HEK293 (cell line): Measurements from ENCODE around the gene CLDND1.

Experiments used
- CTCF ChIA-PET: fragments of 350-600 bp; formaldehyde crosslinking; extraction: SDS; loops from one replicate; lab custom pipeline; 2021; ENCODE audit warnings: antibody characterized with exemption; lab: Yijun Ruan, JAX
- POLR2A ChIA-PET: fragments of 300-600 bp; formaldehyde crosslinking; extraction: SDS; loops from one replicate; lab custom pipeline; 2020; ENCODE audit warnings: antibody characterized with exemption, inconsistent platforms; lab: Yijun Ruan, JAX
- H3K27ac ChIP-seq: fragments of 200-500 bp; sonication (Bioruptor generic); 2 replicates; pipeline ENCODE4 v1.5.1; 2014; ENCODE audit warnings: low read depth, low read length, control low read depth, inconsistent platforms; ENCODE audit errors: extremely low read depth
- H3K36me3 ChIP-seq, 2 experiments: fragments of 200-500 bp in 1 of 2; sonication (Bioruptor generic) in 1 of 2; 1 replicate in 1 of 2; 2 replicates in 1 of 2; pipeline ENCODE4 v1.5.1; 2014 to 2017; ENCODE audit warnings: inconsistent platforms in 2 of 2, low read length in 2 of 2; ENCODE audit not compliant: control insufficient read depth in 2 of 2, insufficient read depth in 1 of 2
- H3K4me1 ChIP-seq: fragments of 200-500 bp; sonication (Bioruptor generic); 2 replicates; pipeline ENCODE4 v1.5.1; 2014; ENCODE audit warnings: mild to moderate bottlenecking, low read length, inconsistent platforms; ENCODE audit not compliant: control insufficient read depth, insufficient read depth
- H3K4me3 ChIP-seq: 2 replicates; pipeline ENCODE4 v1.5.1; 2011; ENCODE audit warnings: low read depth, mild to moderate bottlenecking, control low read depth, low read length, moderate library complexity
- H3K9me3 ChIP-seq: fragments of 200-500 bp; sonication (Bioruptor generic); 2 replicates; pipeline ENCODE4 v1.5.1; 2014; ENCODE audit warnings: low read depth, low read length, inconsistent platforms; ENCODE audit not compliant: control insufficient read depth, insufficient read depth
- BCL11B ChIP-seq: fragments of 450-650 bp; formaldehyde crosslinking; IDR thresholded peaks from 2 replicates; pipeline ENCODE4 v1.5.1; 2016; ENCODE audit warnings: low read depth, missing biosample characterization, missing genetic modification characterization
- KLF1 ChIP-seq: fragments of 450-650 bp; formaldehyde crosslinking; IDR thresholded peaks from 2 replicates; pipeline ENCODE4 v1.5.1; 2016; ENCODE audit warnings: missing biosample characterization, missing genetic modification characterization
- KLF10 ChIP-seq: fragments of 450-650 bp; IDR thresholded peaks from 2 replicates; pipeline ENCODE4 v1.5.1; 2018; ENCODE audit warnings: missing biosample characterization, mild to moderate bottlenecking, missing genetic modification characterization
- KLF9 ChIP-seq: fragments of 450-650 bp; formaldehyde crosslinking; IDR thresholded peaks from 2 replicates; pipeline ENCODE4 v1.5.1; 2016; ENCODE audit warnings: missing biosample characterization, missing genetic modification characterization, low read depth
- MEIS1 ChIP-seq: sonication (generic); formaldehyde crosslinking; IDR thresholded peaks from 2 replicates; pipeline ENCODE4 v1.8.1; 2022; ENCODE audit warnings: missing genetic modification reagents, mild to moderate bottlenecking, borderline replicate concordance
- RBAK ChIP-seq: fragments of 450-650 bp; formaldehyde crosslinking; IDR thresholded peaks from 2 replicates; pipeline ENCODE4 v1.5.1; 2016; ENCODE audit warnings: missing biosample characterization, missing genetic modification characterization
- SETDB1 ChIP-seq: IDR thresholded peaks from one replicate; pipeline ENCODE4 v1.6.1; 2017; ENCODE audit warnings: mild to moderate bottlenecking, low read length, moderate library complexity, mixed read lengths; ENCODE audit not compliant: insufficient read length
- SP2 ChIP-seq: fragments of 450-650 bp; formaldehyde crosslinking; IDR thresholded peaks from 2 replicates; pipeline ENCODE4 v1.5.1; 2016; ENCODE audit warnings: missing biosample characterization, missing genetic modification characterization
- ZBTB1 ChIP-seq: fragments of 450-650 bp; formaldehyde crosslinking; IDR thresholded peaks from 2 replicates; pipeline ENCODE4 v1.5.1; 2016; ENCODE audit warnings: missing biosample characterization, missing genetic modification characterization
- ZNF140 ChIP-seq: fragments of 450-650 bp; formaldehyde crosslinking; IDR thresholded peaks from 2 replicates; pipeline ENCODE4 v1.5.1; 2016; ENCODE audit warnings: missing biosample characterization, missing genetic modification characterization
- ZNF155 ChIP-seq: fragments of 450-650 bp; formaldehyde crosslinking; IDR thresholded peaks from 2 replicates; pipeline ENCODE4 v1.5.1; 2016; ENCODE audit warnings: missing biosample characterization, missing genetic modification characterization
- ZNF514 ChIP-seq: fragments of 450-650 bp; formaldehyde crosslinking; IDR thresholded peaks from 2 replicates; pipeline ENCODE4 v1.5.1; 2016; ENCODE audit warnings: missing biosample characterization, missing genetic modification characterization
- ZNF530 ChIP-seq: fragments of 450-650 bp; formaldehyde crosslinking; IDR thresholded peaks from 2 replicates; pipeline ENCODE4 v1.5.1; 2016; ENCODE audit warnings: low read depth, missing biosample characterization, missing genetic modification characterization
- ZNF664 ChIP-seq: fragments of 450-650 bp; formaldehyde crosslinking; IDR thresholded peaks from 2 replicates; pipeline ENCODE4 v1.5.1; 2016; ENCODE audit warnings: missing biosample characterization, missing genetic modification characterization
- ZNF777 ChIP-seq: fragments of 450-650 bp; formaldehyde crosslinking; IDR thresholded peaks from 2 replicates; pipeline ENCODE4 v1.5.1; 2017; ENCODE audit warnings: missing biosample characterization, missing genetic modification characterization, borderline replicate concordance
- ZNF830 ChIP-seq: fragments of 450-650 bp; IDR thresholded peaks from 2 replicates; pipeline ENCODE4 v1.5.0; 2018; ENCODE audit warnings: missing biosample characterization, missing genetic modification characterization, low read depth, mild to moderate bottlenecking, moderate library complexity
- TF ChIP-seq, protein P1 (sequence below): fragments of 450-650 bp; formaldehyde crosslinking; optimal IDR thresholded peaks from 2 replicates; pipeline ENCODE3; 2016; ENCODE audit warnings: missing biosample characterization, mild to moderate bottlenecking, missing genetic modification characterization
- TF ChIP-seq, protein P2 (sequence below): fragments of 450-650 bp; formaldehyde crosslinking; IDR thresholded peaks from 2 replicates; pipeline ENCODE4 v1.5.1; 2017; ENCODE audit warnings: missing biosample characterization, missing genetic modification characterization
- TF ChIP-seq, protein P3 (sequence below): fragments of 450-650 bp; formaldehyde crosslinking; IDR thresholded peaks from 2 replicates; pipeline ENCODE4 v1.5.1; 2016; ENCODE audit warnings: missing biosample characterization, missing genetic modification characterization
- TF ChIP-seq, protein P4 (sequence below): fragments of 450-650 bp; formaldehyde crosslinking; IDR thresholded peaks from 2 replicates; pipeline ENCODE4 v1.5.1; 2017; ENCODE audit warnings: missing biosample characterization, missing genetic modification characterization
- TF ChIP-seq, protein P5 (sequence below): sonication (generic); formaldehyde crosslinking; IDR thresholded peaks from 2 replicates; pipeline ENCODE4 v1.8.1; 2022; ENCODE audit warnings: mild to moderate bottlenecking, moderate library complexity, missing genetic modification reagents

CLDND1 gene

DNA sequence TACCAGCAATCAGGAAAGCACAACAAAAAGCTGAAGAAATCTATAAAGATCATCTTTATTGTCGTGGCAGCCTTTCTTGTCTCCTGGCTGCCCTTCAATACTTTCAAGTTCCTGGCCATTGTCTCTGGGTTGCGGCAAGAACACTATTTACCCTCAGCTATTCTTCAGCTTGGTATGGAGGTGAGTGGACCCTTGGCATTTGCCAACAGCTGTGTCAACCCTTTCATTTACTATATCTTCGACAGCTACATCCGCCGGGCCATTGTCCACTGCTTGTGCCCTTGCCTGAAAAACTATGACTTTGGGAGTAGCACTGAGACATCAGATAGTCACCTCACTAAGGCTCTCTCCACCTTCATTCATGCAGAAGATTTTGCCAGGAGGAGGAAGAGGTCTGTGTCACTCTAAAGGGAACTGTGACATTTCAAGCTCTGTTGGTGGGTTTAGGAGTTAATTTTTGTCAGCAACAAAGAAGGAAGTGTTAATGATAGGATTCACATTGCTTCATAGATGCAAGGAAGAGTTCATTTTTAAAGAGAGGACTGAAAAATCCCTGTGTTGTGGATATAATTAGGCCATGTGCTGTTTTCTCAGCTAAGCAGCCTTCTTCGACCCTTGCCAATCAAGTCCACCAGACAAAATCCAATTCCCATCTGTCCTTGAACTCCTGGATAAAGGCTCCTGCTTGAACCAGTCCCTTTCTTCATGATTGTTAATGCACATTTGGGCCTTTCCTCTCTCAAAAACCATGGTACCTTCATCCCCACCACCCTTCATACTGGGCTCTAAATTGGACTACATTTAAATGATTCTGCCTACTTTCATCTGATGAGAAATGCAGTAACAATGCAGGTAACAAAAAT, 10.2 kb upstream of the CLDND1 start (continued):
- TF ChIP-seq SP2 (tag by site-specific recombination) (no peak), KLF9 (tag by site-specific recombination) (no peak), BCL11B (no peak)
- TF ChIP-seq, protein P1, sequence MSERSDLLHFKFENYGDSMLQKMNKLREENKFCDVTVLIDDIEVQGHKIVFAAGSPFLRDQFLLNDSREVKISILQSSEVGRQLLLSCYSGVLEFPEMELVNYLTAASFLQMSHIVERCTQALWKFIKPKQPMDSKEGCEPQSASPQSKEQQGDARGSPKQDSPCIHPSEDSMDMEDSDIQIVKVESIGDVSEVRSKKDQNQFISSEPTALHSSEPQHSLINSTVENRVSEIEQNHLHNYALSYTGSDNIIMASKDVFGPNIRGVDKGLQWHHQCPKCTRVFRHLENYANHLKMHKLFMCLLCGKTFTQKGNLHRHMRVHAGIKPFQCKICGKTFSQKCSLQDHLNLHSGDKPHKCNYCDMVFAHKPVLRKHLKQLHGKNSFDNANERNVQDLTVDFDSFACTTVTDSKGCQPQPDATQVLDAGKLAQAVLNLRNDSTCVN (tag by site-specific recombination): no peak
- TF ChIP-seq, all 188 proteins: peak for 0

DNA sequence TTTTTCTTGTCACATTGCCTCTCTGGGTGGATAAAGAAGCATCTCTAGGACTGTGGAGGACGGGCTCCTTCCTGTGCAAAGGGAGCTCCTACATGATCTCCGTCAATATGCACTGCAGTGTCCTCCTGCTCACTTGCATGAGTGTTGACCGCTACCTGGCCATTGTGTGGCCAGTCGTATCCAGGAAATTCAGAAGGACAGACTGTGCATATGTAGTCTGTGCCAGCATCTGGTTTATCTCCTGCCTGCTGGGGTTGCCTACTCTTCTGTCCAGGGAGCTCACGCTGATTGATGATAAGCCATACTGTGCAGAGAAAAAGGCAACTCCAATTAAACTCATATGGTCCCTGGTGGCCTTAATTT, 9.6 kb upstream of the CLDND1 start:
- no peak overlapping the region for H3K27ac ChIP-seq
- no peaks in the 10 kb centered on the region for H3K9me3 ChIP-seq
- ChIA-PET CTCF (no interaction called here), POLR2A (no interaction called here)
- TF ChIP-seq ZNF530: no peak
- TF ChIP-seq, all 188 proteins: peak for 0
- Histone ChIP-seq H3K4me3 (no peak overlapping the region), H3K36me3 (no peaks in the 10 kb centered on the region), H3K4me1 (no peaks in the 10 kb centered on the region)

DNA sequence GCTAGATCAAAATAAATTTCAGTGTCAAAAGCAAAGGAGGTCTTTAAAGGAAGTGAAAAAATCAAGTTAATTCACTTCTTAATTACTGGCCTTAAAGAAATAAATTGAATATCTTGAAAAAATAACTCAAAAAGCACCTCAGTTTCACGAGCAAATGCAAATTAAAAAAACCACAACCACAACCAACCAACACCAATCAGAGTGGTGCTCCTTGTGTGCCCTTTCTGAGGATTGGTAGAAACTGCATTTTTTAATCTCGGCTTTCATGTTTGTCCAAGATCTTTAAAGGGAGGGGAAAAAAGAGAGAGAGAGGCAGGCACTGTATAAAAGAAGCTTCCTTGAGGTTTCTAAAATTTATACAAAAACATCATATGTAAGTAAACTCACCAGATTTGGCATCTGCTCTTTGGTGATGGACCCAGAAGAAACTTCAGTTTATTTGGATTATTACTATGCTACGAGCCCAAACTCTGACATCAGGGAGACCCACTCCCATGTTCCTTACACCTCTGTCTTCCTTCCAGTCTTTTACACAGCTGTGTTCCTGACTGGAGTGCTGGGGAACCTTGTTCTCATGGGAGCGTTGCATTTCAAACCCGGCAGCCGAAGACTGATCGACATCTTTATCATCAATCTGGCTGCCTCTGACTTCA, 9.0 kb upstream of the CLDND1 start, which contains the start of gene GPR15:
Gene GPR15, plus strand, starts transcription at position 357 of the 653 bp plus-strand sequence. Its CDS starts 56 bp downstream, at position 413.
- Histone ChIP-seq H3K4me3 (no peak within 1 kb of the TSS), H3K36me3 (no peaks in the 10 kb centered on the region), H3K27ac (no peak within 1 kb of the TSS), H3K4me1 (no peaks in the 10 kb centered on the region), H3K9me3 (no peaks in the 10 kb centered on the region)
- ChIA-PET POLR2A (no interaction called here), CTCF (no interaction called here)
- TF ChIP-seq SETDB1 (no peak), RBAK (tag by site-specific recombination) (no peak), ZNF140 (no peak), KLF1 (tag by site-specific recombination) (no peak), ZNF514 (tag by site-specific recombination) (no peak), ZNF777 (tag by site-specific recombination) (no peak), ZNF664 (no peak), MEIS1 (CRISPR knock-in tag) (no peak), ZBTB1 (tag by site-specific recombination) (no peak), KLF10 (tag by site-specific recombination) (no peak), ZNF155 (tag by site-specific recombination) (no peak), ZNF830 (tag by site-specific recombination) (no peak)
- TF ChIP-seq, protein P2, sequence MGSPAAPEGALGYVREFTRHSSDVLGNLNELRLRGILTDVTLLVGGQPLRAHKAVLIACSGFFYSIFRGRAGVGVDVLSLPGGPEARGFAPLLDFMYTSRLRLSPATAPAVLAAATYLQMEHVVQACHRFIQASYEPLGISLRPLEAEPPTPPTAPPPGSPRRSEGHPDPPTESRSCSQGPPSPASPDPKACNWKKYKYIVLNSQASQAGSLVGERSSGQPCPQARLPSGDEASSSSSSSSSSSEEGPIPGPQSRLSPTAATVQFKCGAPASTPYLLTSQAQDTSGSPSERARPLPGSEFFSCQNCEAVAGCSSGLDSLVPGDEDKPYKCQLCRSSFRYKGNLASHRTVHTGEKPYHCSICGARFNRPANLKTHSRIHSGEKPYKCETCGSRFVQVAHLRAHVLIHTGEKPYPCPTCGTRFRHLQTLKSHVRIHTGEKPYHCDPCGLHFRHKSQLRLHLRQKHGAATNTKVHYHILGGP (tag by site-specific recombination): no peak
- TF ChIP-seq, protein P3, sequence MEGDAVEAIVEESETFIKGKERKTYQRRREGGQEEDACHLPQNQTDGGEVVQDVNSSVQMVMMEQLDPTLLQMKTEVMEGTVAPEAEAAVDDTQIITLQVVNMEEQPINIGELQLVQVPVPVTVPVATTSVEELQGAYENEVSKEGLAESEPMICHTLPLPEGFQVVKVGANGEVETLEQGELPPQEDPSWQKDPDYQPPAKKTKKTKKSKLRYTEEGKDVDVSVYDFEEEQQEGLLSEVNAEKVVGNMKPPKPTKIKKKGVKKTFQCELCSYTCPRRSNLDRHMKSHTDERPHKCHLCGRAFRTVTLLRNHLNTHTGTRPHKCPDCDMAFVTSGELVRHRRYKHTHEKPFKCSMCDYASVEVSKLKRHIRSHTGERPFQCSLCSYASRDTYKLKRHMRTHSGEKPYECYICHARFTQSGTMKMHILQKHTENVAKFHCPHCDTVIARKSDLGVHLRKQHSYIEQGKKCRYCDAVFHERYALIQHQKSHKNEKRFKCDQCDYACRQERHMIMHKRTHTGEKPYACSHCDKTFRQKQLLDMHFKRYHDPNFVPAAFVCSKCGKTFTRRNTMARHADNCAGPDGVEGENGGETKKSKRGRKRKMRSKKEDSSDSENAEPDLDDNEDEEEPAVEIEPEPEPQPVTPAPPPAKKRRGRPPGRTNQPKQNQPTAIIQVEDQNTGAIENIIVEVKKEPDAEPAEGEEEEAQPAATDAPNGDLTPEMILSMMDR (tag by site-specific recombination): no peak
- TF ChIP-seq, protein P4, sequence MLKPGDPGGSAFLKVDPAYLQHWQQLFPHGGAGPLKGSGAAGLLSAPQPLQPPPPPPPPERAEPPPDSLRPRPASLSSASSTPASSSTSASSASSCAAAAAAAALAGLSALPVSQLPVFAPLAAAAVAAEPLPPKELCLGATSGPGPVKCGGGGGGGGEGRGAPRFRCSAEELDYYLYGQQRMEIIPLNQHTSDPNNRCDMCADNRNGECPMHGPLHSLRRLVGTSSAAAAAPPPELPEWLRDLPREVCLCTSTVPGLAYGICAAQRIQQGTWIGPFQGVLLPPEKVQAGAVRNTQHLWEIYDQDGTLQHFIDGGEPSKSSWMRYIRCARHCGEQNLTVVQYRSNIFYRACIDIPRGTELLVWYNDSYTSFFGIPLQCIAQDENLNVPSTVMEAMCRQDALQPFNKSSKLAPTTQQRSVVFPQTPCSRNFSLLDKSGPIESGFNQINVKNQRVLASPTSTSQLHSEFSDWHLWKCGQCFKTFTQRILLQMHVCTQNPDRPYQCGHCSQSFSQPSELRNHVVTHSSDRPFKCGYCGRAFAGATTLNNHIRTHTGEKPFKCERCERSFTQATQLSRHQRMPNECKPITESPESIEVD (tag by site-specific recombination): no peak
- TF ChIP-seq, protein P5, sequence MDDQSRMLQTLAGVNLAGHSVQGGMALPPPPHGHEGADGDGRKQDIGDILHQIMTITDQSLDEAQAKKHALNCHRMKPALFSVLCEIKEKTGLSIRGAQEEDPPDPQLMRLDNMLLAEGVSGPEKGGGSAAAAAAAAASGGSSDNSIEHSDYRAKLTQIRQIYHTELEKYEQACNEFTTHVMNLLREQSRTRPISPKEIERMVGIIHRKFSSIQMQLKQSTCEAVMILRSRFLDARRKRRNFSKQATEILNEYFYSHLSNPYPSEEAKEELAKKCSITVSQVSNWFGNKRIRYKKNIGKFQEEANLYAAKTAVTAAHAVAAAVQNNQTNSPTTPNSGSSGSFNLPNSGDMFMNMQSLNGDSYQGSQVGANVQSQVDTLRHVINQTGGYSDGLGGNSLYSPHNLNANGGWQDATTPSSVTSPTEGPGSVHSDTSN (CRISPR knock-in tag): no peak
